ENCODE results near the gene SPATA24.
"Not testable (repeated sequence)": the region's sequence is repeated elsewhere in the genome, so short reads cannot be mapped to it uniquely, and the experiment has no call there.

The SPATA24 gene

GRCh38 chr5:139354186-139354585 is 49.7 kb downstream of the SPATA24 start:
- no peak for DNase-seq (ENCODE audit: extremely low read depth in 1 of 2, low read depth in 1 of 2)

DNA sequence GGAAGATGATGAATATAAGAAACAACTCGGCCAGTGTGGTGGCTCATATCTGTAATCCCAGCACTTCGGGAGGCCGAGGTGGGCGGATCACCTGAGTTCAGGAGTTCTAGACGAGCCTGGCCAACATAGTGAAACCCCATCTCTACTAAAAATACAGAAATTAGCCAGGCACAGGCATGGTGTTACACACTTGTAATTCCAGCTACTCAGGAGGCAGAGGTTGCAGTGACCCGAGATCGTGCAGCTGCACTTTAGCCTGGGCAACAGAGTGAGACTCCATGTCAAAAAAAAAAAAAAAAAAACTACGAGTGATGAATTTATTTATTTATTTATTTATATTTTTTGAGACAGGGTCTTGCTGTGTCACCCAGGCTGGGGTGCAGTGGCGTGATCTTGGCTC is 56.0 kb downstream of the SPATA24 start:
- not testable (repeated sequence) for DNase-seq (ENCODE audit: extremely low read depth in 1 of 2, low read depth in 1 of 2)
